GM12801 (cell line): Measurements from ENCODE around the gene SLC37A2.

ENCODE experiments used
- TF ChIP-seq, protein P1 (sequence below): IDR thresholded peaks from one replicate; pipeline ENCODE4 v1.5.1; 2011; ENCODE audit warnings: control low read depth; ENCODE audit not compliant: insufficient read length; ENCODE audit errors: extremely low read depth

Gene SLC37A2

DNA sequence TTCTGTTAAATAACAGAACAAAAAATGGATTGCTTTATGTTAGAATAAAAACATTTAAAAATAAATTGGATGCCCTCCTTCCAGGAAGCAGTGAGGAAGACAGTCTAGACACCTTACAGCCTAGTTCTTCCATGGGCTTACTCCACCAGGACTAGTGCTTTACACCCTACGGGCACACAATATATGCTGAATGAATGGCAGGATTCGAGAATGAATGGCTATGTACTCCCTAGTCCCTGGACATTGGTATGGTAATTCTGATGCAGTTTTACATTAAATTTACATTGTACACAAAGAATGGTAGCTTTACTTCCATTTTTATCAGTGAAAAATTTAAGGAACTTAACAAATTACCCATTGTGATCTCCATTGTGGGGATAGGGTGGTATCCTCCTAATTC is 31.6 kb downstream of the SLC37A2 start:
- TF ChIP-seq, protein P1, sequence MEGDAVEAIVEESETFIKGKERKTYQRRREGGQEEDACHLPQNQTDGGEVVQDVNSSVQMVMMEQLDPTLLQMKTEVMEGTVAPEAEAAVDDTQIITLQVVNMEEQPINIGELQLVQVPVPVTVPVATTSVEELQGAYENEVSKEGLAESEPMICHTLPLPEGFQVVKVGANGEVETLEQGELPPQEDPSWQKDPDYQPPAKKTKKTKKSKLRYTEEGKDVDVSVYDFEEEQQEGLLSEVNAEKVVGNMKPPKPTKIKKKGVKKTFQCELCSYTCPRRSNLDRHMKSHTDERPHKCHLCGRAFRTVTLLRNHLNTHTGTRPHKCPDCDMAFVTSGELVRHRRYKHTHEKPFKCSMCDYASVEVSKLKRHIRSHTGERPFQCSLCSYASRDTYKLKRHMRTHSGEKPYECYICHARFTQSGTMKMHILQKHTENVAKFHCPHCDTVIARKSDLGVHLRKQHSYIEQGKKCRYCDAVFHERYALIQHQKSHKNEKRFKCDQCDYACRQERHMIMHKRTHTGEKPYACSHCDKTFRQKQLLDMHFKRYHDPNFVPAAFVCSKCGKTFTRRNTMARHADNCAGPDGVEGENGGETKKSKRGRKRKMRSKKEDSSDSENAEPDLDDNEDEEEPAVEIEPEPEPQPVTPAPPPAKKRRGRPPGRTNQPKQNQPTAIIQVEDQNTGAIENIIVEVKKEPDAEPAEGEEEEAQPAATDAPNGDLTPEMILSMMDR = no peak

DNA sequence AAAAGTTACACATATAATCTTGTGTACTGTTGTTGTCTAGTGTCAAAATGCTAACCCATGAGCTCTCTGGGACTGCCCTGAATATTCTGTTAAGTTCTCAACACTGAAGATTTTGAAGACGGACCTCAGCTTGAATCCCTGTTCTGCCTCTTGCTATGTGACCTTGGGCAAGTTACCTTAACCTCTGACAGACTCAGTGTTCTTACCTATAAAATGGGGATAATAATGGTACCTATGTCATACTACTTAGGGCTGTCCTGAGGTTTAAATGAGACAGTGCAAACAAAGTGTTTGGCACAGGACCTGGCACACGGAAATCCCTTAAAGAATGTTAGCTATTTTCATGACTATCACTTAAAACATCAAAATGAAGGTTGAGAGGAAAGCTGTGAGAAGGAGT is 37.0 kb downstream of the SLC37A2 start:
- TF ChIP-seq, protein P1 = no peak

DNA sequence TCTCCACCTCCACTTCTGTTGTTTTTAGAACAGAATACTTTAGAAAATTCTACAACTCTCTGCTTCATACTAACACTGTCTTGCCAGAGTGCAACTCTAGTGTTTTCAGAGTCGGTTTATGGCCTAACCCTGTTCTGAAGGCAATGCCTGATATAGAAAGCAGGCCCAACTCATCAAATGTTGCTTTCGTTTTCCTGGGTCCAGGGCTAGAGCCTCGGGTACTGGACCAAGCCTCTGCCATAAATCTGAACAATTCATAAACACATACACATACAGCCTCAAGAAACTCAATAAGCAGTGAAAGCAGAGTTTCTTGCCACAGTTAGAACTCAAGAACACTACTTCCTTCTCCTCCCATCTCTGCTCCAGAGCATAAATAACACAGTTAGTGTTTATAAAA is 38.5 kb downstream of the SLC37A2 start:
- TF ChIP-seq, protein P1 = no peak

DNA sequence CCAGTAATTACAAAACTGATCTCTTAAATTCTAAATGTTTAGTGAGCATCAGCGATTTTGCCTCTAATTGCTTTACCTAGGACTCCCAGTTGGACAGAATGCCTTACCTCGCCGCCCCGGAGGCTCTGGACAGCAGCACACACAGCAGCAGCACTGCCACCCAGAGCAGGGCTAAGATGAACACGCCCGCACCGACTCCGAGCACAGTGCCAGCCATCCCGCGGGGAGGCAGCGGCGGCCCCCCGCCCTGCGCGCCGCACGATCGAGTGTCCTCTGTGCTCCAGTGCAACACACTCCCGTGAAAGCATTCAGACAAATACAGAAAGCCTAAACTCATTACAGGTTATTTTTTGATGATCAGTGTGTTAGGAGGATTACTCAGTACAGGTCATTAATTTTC is 38.9 kb downstream of the SLC37A2 start:
- TF ChIP-seq, protein P1 = no peak

DNA sequence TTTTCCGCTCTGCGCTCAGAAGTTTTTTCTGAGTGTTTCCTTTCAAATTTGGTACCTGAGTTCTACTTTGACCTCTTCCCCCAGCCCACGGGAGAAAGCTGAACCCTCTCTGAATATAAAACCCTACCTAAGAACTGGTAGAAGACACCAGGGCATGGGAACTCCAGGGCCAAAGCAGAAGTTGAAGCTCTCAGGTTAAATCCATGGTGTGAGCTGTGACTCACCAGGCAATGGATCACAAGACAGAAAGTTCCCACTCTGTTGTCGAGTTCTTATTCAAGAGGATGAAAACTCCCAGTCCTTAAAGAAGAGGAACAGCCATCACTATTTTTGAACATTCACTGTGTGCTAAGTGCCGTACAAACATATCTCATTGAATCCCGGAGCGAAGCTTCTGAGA is 39.4 kb downstream of the SLC37A2 start:
- TF ChIP-seq, protein P1 = no peak

DNA sequence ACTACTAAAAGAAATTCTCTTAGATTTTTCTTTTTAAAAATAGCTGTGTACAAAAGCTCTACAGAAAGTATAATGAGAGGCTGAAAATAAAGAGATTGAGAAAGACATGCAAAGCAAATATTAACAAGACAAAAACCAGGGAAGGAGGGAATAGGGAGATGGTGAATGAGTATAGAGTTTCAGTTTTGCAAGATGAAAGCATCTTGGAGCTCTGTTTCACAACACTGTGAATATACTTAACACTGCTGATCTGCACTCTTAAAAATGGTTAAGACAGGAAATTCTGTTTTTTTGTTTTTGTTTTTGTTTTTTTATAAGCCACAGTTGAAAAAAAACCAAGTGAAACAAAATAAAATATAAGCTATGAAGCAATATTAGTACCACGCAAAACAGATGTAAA is 42.8 kb downstream of the SLC37A2 start:
- TF ChIP-seq, protein P1 = no peak

DNA sequence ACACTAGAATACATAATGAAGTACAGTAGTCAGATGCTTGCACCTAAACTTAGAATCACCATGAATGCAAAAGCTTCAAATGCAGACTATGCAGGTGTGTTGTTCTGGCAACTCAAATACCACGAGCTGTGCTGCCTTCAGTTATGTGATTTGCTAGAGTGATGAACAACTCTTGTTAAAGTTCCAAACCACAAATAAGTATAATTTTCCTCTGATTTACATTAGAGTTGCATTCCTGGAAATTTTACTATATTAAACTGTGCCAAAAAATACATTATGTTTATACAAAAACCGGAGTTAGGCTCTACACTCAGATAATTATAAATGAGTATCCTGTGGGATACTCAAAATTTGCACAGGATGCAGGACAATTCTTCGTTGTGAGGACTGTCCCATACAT is 45.4 kb downstream of the SLC37A2 start:
- TF ChIP-seq, protein P1 = no peak

DNA sequence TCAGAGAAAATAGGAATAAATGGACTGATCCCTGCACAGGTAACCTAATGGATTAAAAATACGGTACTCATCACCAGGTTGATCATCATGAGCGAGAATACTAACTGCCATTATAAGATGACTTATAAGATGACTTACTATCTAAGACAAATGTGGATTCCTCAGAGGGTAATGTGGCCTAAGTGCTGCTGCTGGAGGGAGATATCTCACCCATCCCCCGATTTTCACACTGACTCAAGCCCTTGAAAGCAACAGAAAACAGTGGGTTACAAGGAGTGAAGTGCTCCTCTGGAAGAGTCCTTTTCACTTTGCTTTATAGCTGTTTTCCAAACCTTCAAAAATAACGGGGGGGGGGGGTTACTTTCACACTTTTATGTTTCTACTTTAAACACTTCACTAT is 47.4 kb downstream of the SLC37A2 start:
- TF ChIP-seq, protein P1 = no peak
